HG03439 (cell line): Measurements from ENCODE around the gene MBD5.

Experiments used
- ATAC-seq: cut with Tn5 transposase; IDR thresholded peaks from one replicate; pipeline ENCODE4 v1.9.1; 2021; ENCODE audit warnings: mild to moderate bottlenecking, moderate library complexity; ENCODE audit not compliant: unreplicated experiment

The MBD5 gene

GRCh38 chr2:148108385-148108784, 87.5 kb downstream of the MBD5 start:
- ATAC-seq: no peak

DNA sequence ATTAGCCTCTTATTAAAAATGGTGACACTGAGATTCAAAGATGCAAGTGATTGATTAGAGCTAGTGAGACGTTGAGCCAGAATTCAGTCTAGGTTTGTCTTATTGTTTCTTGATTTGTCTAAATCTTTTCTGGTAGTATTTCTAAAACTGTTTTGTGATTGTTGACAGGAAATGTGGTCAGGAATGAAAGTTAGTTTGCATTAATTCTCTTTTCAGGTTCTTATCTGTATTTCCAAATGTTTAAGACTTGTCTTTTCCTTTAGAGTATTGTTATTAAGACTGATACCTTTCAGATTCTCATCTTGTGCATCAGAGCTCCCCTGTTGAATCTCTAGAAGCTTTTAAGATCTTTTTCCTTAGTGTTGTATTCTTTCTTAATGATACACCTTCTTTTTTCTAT, 89.3 kb downstream of the MBD5 start:
- no peak for ATAC-seq

DNA sequence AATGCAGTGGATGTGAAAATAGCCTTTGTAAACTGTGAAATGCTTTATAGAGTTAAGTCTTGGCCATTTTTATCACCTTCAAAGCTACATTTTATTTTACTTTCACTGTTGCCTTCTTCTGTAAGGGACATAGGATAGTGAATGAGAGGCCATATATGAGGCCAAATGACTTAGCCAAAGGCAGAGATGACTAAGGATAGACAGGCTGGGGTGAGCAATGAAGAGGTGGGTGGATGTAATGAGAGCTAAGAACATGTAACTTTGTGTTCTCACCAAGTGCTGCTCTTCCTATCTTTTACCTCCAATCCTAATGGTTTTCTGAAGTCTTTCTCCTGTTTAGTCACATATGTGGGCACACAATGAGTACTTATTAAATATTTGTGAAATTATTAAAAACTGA, 101.9 kb downstream of the MBD5 start:
- ATAC-seq: no peak

GRCh38 chr2:148124271-148124670, 103.4 kb downstream of the MBD5 start:
- no peak for ATAC-seq

DNA sequence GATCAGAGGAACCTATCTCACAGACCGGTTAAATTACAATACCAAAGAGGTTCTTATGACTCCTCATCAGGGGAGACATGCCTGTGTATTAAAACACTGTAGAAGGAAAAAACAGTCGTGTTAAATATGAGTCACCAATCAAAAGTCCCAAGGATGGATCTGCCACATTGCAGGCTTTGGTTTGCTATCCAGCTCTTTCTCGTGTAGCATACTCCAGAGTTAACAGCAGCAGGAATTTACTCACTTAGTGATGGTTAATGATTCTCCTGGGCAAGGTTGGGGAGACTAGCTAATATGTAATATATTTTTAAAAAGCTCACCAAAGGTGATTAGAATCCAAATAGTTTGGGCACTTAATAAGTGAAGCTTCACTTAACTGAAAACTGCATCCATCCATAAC, 109.7 kb downstream of the MBD5 start:
- ATAC-seq: no peak

DNA sequence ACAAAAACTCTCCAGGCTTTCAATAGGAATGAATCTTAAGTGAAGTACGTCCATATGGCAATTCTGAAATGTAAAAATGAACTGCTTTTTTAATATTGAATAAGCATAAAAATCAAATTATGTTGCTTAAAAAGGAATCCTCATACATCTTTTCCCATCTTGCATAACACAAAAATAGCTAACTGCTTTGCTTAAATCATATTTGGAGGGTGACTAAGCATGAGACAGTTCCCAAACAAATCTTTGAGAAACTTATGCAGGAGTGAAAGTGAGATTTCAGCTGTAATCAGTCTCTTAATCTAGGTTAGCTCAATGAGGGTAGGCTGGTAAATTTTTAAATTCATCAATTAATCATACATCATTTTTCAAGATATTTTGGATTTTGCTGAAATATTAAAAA, 111.5 kb downstream of the MBD5 start:
- no peak for ATAC-seq

GRCh38 chr2:148135705-148136104, 114.8 kb downstream of the MBD5 start:
- no peak for ATAC-seq

DNA sequence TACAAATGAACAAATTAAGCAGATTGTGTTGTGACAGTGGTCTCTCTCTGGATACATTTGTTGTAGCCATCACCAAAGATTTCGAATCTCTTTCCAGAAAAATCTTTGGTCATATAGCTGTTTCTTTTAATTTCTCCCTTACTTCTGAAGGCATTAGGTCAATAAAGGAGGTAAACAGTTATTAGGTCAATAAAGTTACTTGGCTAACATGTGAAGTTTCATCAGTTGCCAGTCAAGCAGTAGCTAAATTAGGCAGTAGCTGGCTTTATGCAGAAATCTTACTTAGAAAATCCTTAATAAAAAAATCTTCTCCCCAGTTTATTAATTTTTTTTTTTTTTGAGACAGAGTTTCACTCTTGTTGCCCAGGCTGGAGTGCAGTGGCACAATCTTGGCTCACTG, 115.5 kb downstream of the MBD5 start:
- no peak for ATAC-seq

- ATAC-seq: no peak
These were observed 141.1 kb downstream of the MBD5 start for GRCh38 chr2:148161909-148162435.

DNA sequence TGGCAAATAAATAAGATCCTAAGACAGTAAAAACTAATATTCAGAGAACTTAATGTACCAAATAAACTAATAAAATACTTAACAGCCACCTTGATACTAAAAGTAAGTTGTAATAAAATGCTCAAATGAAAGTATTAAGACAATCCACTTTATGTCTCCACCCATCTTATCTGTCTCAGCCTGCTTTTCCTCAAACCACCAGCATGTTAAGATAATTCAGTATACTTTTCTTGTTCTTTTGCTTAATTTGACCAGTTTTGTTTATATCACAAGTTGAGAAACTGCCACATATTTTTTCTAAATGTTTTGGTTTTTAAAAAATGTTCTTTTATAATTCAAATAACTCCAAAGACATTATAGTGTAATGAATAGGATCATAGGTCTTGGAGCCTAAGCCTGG, 142.0 kb downstream of the MBD5 start:
- ATAC-seq: no peak

- ATAC-seq: no peak
These were observed 145.1 kb downstream of the MBD5 start for GRCh38 chr2:148165975-148166374.

DNA sequence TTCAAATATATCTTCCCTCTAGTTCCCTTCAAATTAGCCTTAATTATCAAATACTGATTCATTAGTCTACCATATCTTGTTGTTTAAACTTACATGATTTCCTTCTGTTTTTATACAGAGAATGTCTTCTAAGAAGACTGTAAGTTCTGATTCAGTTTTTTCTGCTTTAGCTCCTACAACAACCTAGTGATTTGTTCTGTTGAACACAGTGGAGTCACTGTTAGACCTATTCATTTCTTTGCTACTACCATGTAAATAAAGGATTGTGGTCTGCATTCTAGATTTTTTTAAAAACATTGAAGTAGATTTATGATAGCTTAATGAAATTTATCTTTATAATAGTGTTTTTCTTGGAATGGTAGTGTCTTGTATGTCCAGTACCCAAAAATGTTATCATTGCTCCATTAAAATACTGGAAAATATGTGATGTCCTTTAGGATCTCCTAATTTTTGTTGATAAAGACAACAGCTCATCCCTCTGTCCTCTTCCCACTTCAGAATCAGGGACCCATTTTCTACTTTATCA, 146.4 kb downstream of the MBD5 start:
- ATAC-seq: no peak

- no peak for ATAC-seq
These were observed 147.0 kb downstream of the MBD5 start for GRCh38 chr2:148167855-148168254.

GRCh38 chr2:148172131-148172753, 151.4 kb downstream of the MBD5 start:
- ATAC-seq: no peak

DNA sequence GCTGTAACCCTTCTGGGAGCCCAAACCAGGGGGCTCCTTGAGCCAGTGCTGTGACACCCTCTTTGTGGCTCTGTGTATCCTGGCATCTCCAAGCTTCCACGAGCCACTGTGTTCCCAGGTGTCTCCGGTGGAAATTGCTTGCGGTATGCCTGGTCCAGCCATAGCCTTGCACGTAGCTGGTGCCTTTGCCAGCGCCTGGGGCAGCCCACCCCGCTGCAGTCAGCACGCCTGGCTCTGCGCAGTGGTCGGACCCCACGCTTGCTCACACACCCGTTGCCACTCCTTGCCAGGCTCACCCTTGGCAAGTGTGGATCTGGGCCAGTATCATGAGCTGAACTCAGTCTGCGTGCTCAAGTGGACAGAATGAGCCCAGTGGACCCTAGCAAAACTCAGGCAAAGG, 152.3 kb downstream of the MBD5 start:
- ATAC-seq: no peak

GRCh38 chr2:148177559-148177958, 156.7 kb downstream of the MBD5 start:
- ATAC-seq: no peak

DNA sequence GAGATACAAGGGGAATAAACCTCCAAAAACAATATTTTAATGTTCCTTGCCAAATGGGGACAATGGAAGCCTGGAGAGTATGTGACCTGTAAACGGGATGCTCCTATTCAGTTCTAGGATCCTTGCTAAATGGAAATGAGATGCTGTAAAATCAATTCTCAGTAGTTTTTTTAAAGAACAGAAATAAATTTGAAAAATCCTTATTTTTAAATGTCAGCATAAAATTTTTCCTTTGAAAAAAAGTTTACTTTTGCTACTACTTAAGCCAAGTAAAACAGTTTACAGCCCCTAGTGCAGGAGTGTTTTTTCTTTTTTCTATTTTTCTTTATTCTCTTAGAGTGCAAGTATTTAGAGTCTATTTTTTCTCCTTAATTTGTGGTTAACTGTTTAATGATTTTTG, 158.8 kb downstream of the MBD5 start:
- no peak for ATAC-seq

- ATAC-seq: no peak
These were observed 164.1 kb downstream of the MBD5 start for GRCh38 chr2:148184976-148185375.

DNA sequence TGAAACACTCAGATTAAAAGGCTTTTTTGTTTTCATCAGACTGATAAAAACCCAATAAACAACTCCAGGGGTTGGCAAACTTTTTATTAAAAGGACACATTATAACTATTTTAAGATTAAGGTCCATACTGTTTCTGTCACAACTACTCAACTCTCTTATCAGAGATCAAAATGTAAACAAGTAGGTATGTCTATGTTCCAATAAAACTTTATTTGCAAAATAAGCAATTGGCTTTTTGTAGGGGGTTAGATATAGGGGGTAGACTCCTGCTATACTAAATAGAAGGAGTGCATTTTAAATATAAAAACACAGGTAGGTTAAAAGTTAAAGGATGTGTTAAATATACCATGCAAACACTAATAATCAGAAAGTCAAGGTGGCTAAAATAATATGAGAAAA, 174.0 kb downstream of the MBD5 start:
- no peak for ATAC-seq

DNA sequence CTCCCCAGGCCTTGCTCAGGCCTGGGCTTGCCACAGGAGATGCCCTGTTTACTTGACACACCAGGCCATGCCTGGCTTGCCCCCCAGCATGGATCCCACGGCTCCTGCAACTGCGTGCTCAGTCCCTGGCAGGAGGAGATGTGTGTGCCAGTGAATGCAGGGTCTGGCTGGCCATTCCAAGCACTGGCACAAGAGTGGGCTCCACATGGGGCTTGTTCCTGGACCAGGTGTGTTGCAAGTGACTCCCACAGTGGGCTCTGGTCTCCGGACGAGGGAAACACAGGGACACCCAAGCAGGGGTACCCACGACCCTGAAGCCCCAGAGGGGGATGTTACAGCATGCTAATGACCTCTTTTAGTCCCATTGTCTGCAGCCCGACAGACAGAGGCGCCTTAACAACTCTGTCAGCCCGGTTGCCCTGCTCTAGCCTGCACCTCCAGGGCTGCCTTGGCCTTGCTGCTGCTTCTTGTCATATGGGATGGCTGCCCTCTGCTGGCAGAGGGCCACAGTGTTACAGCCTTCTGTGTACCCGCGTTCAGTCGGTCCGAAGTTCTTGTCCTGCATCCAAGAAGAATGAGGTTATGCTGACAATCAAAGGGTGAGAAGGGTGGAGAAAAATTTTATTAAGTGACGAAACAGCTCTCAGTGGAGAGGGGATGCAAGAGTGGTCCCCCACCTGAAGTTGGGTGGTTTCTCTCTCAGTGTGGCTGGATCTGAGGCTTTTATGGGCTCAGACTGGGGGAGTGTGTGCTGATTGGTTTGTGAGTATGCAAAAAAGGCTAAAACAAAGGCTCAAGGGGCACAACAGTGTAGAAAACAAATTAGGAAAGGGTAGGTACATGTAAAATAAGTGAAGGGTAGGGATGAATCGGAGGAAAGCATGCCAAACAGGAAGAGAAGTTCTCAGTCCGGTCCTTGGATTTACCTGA, 180.4 kb downstream of the MBD5 start:
- ATAC-seq: no peak

DNA sequence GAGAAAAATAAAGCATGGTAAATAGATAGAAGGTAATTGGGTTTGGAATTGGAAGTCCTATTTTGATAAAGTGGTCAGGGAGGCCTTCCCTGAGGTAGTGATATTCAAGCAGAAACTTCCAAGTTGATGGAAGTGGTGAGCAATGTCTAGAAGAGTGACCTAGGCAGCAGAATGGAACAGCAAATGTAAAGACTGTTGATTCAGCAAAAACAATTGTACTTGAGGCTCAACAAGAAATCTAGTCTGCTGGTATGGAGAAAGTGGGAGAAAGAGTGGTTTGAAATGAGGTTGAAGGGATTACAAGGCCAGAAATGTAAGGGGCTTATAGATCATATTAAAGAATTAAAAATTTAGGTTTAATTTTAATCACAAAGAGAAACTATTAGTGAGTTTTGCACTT, 181.3 kb downstream of the MBD5 start:
- ATAC-seq: no peak

DNA sequence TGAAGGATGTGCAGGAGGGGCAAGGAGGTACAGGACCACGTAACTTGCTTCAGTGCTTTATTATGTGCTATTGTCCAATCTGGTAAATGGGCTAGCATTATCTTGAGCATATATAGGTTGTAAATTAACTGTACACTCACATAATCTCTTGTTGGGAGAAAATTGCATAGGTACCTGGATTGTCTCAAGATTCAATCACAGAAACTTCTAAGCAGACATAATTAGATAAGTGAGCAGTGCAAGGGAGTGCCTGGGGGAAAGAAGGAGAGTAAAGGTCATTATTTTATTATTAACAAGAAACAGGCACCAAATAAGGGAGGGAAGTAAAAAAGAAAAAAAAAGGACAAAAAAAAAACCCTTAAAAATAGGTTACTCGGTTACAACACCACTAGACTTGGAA, 186.2 kb downstream of the MBD5 start:
- ATAC-seq: no peak
